ENCODE results near the gene SLC25A14. TPM values are rescaled to one million over a fixed set of nuclear protein-coding genes. Genes with fewer than 3 reads are reported as not detected.

SLC25A14 gene
- total RNA-seq, 1 experiment from 2014 or later = 13.1 TPM

DNA sequence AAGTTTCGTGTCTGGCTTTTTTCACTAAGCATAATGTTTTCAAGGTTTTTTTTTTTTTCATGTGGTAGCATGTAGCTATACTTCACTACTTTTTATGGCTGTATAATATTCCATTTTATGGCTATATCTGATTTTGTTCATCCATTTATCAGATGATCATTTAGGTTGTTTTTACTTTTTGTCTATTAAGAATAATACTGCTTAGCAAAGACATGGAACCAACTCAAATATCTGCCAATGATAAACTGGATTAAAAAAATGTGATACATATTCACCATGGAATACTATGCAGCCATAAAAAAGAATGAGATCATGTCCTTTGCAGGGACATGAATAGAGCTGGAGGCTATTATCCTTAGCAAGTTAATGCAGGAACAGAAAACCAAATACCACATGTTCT, 38.3 kb upstream of the SLC25A14 start:
- intact Hi-C loops (cut with micrococcal nuclease) = no loop called here
- Histone ChIP-seq H3K4me1 (ENCODE audit: control insufficient read depth in 1 of 2, insufficient read depth in 2 of 2, low read length in 2 of 2) (peaks cover 0 to 5% of the 10 kb centered on the region in 2 experiments; a peak in 1 of 4 replicates), H3K9ac (ENCODE audit: low read length) (no peak overlapping the region), H3K9me2 (ENCODE audit: insufficient read depth) (no peaks in the 10 kb centered on the region), H3K9me3 (ENCODE audit: control insufficient read depth in 1 of 2, insufficient read depth in 1 of 2, low read depth in 1 of 2, low read length in 2 of 2) (no peaks in the 10 kb centered on the region), H3K4me2 (ENCODE audit: low read length) (no peak overlapping the region), H3K79me2 (ENCODE audit: insufficient read depth, low read length) (no peaks in the 10 kb centered on the region), H3K27me3 (ENCODE audit: insufficient read depth, low read length) (no peaks in the 10 kb centered on the region), H4K20me1 (ENCODE audit: insufficient read depth) (no peaks in the 10 kb centered on the region), H3K4me3 (replicated peaks in 1 of 2; ENCODE audit: low read depth in 1 of 2, low read length in 2 of 2) (no peak overlapping the region), H2AFZ (ENCODE audit: low read depth, low read length, poor library complexity, severe bottlenecking) (no peak overlapping the region), H3K27ac (ENCODE audit: low read depth, low read length) (no peak overlapping the region), H3K36me3 (ENCODE audit: control insufficient read depth in 1 of 2, insufficient read depth in 2 of 2, low read length in 2 of 2) (no peaks in the 10 kb centered on the region)
- CTCF ChIA-PET = no interaction called here
- no peak for TF ChIP-seq CBX3 (IDR thresholded peaks at IDR 0.05; ENCODE audit: low read depth)
- TF ChIP-seq, protein P1, sequence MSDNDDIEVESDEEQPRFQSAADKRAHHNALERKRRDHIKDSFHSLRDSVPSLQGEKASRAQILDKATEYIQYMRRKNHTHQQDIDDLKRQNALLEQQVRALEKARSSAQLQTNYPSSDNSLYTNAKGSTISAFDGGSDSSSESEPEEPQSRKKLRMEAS (IDR thresholded peaks at IDR 0.05) = no peak
- no peak for TF ChIP-seq TCF7L2 (IDR thresholded peaks at IDR 0.05; ENCODE audit: borderline replicate concordance, extremely low read depth, insufficient read depth, insufficient read length)
- TF ChIP-seq, protein P2, sequence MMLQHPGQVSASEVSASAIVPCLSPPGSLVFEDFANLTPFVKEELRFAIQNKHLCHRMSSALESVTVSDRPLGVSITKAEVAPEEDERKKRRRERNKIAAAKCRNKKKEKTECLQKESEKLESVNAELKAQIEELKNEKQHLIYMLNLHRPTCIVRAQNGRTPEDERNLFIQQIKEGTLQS (IDR thresholded peaks at IDR 0.05) = no peak
- TF ChIP-seq FOSL1 (IDR thresholded peaks at IDR 0.05; ENCODE audit: low read depth) = no peak
- TF ChIP-seq POLR2A (IDR thresholded peaks at IDR 0.05; ENCODE audit: borderline replicate concordance, extremely low read depth, insufficient read depth, insufficient read length) = no peak
- TF ChIP-seq SIN3A (IDR thresholded peaks at IDR 0.05; ENCODE audit: low read depth) = no peak
- no peak for TF ChIP-seq EZH2 (IDR thresholded peaks at IDR 0.05)
- no peak for TF ChIP-seq ZFX (IDR thresholded peaks at IDR 0.05)
- TF ChIP-seq POLR2AphosphoS5 (IDR thresholded peaks at IDR 0.05; ENCODE audit: low read depth, low read length) = no peak
- TF ChIP-seq, protein P3, sequence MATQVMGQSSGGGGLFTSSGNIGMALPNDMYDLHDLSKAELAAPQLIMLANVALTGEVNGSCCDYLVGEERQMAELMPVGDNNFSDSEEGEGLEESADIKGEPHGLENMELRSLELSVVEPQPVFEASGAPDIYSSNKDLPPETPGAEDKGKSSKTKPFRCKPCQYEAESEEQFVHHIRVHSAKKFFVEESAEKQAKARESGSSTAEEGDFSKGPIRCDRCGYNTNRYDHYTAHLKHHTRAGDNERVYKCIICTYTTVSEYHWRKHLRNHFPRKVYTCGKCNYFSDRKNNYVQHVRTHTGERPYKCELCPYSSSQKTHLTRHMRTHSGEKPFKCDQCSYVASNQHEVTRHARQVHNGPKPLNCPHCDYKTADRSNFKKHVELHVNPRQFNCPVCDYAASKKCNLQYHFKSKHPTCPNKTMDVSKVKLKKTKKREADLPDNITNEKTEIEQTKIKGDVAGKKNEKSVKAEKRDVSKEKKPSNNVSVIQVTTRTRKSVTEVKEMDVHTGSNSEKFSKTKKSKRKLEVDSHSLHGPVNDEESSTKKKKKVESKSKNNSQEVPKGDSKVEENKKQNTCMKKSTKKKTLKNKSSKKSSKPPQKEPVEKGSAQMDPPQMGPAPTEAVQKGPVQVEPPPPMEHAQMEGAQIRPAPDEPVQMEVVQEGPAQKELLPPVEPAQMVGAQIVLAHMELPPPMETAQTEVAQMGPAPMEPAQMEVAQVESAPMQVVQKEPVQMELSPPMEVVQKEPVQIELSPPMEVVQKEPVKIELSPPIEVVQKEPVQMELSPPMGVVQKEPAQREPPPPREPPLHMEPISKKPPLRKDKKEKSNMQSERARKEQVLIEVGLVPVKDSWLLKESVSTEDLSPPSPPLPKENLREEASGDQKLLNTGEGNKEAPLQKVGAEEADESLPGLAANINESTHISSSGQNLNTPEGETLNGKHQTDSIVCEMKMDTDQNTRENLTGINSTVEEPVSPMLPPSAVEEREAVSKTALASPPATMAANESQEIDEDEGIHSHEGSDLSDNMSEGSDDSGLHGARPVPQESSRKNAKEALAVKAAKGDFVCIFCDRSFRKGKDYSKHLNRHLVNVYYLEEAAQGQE (IDR thresholded peaks at IDR 0.05; ENCODE audit: low read depth) = no peak
- no TSS peak for BruUV-seq (replicated peaks)
- RAD21 ChIA-PET (ENCODE audit: low non-redundant PET in 1 of 2, low total read pairs in 2 of 2, uncharacterized antibody in 2 of 2, unreplicated experiment in 2 of 2) = no interaction called here
- ATAC-seq = no peak
- no peak for DNase-seq (ENCODE audit: low read depth, low spot score)
- POLR2A ChIA-PET = no interaction called here
